Colon (tissue), 2 donors: ENCODE results near the gene OXSR1.
"Not testable (repeated sequence)": the region's sequence is repeated elsewhere in the genome, so short reads cannot be mapped to it uniquely, and the experiment has no call there.

Source experiments
- FAIRE-seq: peaks from 2 replicates; lab custom pipeline; 2012; peaks lifted over from hg19 to GRCh38; lab: Jason Lieb, UNC
- donor health status: control.
- donor health status: control.

The OXSR1 gene

GRCh38 chr3:38227989-38228388 is 62.7 kb downstream of the OXSR1 start:
- FAIRE-seq: no peak

- no peak for FAIRE-seq
These were observed 63.7 kb downstream of the OXSR1 start for GRCh38 chr3:38229036-38229435.

GRCh38 chr3:38232701-38233100 is 67.4 kb downstream of the OXSR1 start:
- FAIRE-seq: no peak

- no peak for FAIRE-seq
These were observed 70.1 kb downstream of the OXSR1 start for GRCh38 chr3:38235466-38235865.

GRCh38 chr3:38238416-38239008 is 73.2 kb downstream of the OXSR1 start:
- FAIRE-seq: no peak

GRCh38 chr3:38242812-38243211 is 77.5 kb downstream of the OXSR1 start:
- FAIRE-seq: not testable (repeated sequence)

- no peak for FAIRE-seq
These were observed 80.6 kb downstream of the OXSR1 start for GRCh38 chr3:38245930-38246329.

GRCh38 chr3:38247366-38248035 is 82.2 kb downstream of the OXSR1 start:
- no peak for FAIRE-seq

GRCh38 chr3:38250198-38250597 is 84.9 kb downstream of the OXSR1 start:
- no peak for FAIRE-seq

- no peak for FAIRE-seq
These were observed 85.9 kb downstream of the OXSR1 start for GRCh38 chr3:38251197-38251596.

GRCh38 chr3:38253704-38254103 is 88.4 kb downstream of the OXSR1 start:
- no peak for FAIRE-seq

- FAIRE-seq: no peak
These were observed 89.5 kb downstream of the OXSR1 start for GRCh38 chr3:38254872-38255271.

- no peak for FAIRE-seq
These were observed 90.3 kb downstream of the OXSR1 start for GRCh38 chr3:38255627-38256026.

GRCh38 chr3:38257583-38257982 is 92.2 kb downstream of the OXSR1 start:
- no peak for FAIRE-seq

GRCh38 chr3:38260474-38260873 is 95.1 kb downstream of the OXSR1 start:
- FAIRE-seq: no peak

- no peak for FAIRE-seq
These were observed 99.0 kb downstream of the OXSR1 start for GRCh38 chr3:38264353-38264771.

- no peak for FAIRE-seq
These were observed 99.4 kb downstream of the OXSR1 start for GRCh38 chr3:38264779-38265178.

- FAIRE-seq: no peak
These were observed 100.4 kb downstream of the OXSR1 start, which contains the start of gene SLC22A13 for GRCh38 chr3:38265604-38266307. Gene SLC22A13 (plus strand): TSS chr3:38265812. CDS start chr3:38265861, 49 bp downstream.

GRCh38 chr3:38266810-38267209 is 101.5 kb downstream of the OXSR1 start:
- no peak for FAIRE-seq

GRCh38 chr3:38267662-38268061 is 102.3 kb downstream of the OXSR1 start:
- FAIRE-seq: no peak

GRCh38 chr3:38268087-38268486 is 102.8 kb downstream of the OXSR1 start:
- no peak for FAIRE-seq

- FAIRE-seq: no peak
These were observed 103.2 kb downstream of the OXSR1 start for GRCh38 chr3:38268522-38268921.

- FAIRE-seq: no peak
These were observed 105.3 kb downstream of the OXSR1 start for GRCh38 chr3:38270606-38271005.
